GM23338 (cell line): ENCODE data around the gene SLC12A6.

Source experiments
- CREB1 ChIP-seq: fragments of 250-450 bp; sonication (Bioruptor Pico); IDR thresholded peaks from 2 replicates; pipeline ENCODE4 v1.5.0; 2020; ENCODE audit warnings: low read depth, mild to moderate bottlenecking, moderate library complexity
- CTCF ChIP-seq, 2 experiments: fragments of 200-600 bp in 1 of 2; sonication (generic) in 1 of 2; conservative IDR thresholded peaks; 2 replicates each; pipeline versions ENCODE4 v1.5.1 to v1.6.1; 2016 to 2017; ENCODE audit warnings: antibody characterized with exemption in 2 of 2, low read depth in 2 of 2, mild to moderate bottlenecking in 2 of 2, moderate library complexity in 1 of 2
- EZH2 ChIP-seq: fragments of 200-600 bp; sonication (generic); IDR thresholded peaks from one replicate; pipeline ENCODE4 v1.8.0; 2017; ENCODE audit warnings: antibody characterized with exemption, mild to moderate bottlenecking, low read depth; ENCODE audit not compliant: unreplicated experiment
- EZH2phosphoT487 ChIP-seq: fragments of 200-600 bp; sonication (generic); IDR thresholded peaks from one replicate; pipeline ENCODE4 v1.8.1; 2018; ENCODE audit warnings: antibody characterized with exemption; ENCODE audit not compliant: unreplicated experiment
- JUNB ChIP-seq: IDR thresholded peaks from one replicate; pipeline ENCODE4 v1.6.1; 2016; ENCODE audit warnings: antibody characterized with exemption; ENCODE audit not compliant: unreplicated experiment
- POLR2AphosphoS5 ChIP-seq: IDR thresholded peaks from 2 replicates; pipeline ENCODE4 v1.6.1; 2016; ENCODE audit warnings: antibody characterized with exemption, low read depth
- REST ChIP-seq: IDR thresholded peaks from one replicate; pipeline ENCODE4 v1.6.1; 2018; ENCODE audit warnings: antibody characterized with exemption; ENCODE audit not compliant: unreplicated experiment
- ZNF462 ChIP-seq: fragments of 250-450 bp; sonication (Bioruptor Pico); IDR thresholded peaks from 2 replicates; pipeline ENCODE4 v1.5.0; 2020; ENCODE audit warnings: mild to moderate bottlenecking, moderate library complexity

- TF ChIP-seq CTCF (conservative IDR thresholded peaks at IDR 0.05; ENCODE audit: low read depth in 2 of 2) (no peak), POLR2AphosphoS5 (no peak), EZH2 (no peak), EZH2phosphoT487 (no peak), CREB1 (no peak), ZNF462 (CRISPR knock-in tag) (no peak), REST (no peak), JUNB (no peak)
Observed at GRCh38 chr15:34370129-34370528, 32.5 kb upstream of the SLC12A6 start.
